ENCODE results near the gene MICALL1. TPM values are rescaled to one million over a fixed set of nuclear protein-coding genes. Genes with fewer than 3 reads are reported as not detected.

Gene MICALL1
- total RNA-seq, 1 donor from 2014 or later = 13.5 TPM

DNA sequence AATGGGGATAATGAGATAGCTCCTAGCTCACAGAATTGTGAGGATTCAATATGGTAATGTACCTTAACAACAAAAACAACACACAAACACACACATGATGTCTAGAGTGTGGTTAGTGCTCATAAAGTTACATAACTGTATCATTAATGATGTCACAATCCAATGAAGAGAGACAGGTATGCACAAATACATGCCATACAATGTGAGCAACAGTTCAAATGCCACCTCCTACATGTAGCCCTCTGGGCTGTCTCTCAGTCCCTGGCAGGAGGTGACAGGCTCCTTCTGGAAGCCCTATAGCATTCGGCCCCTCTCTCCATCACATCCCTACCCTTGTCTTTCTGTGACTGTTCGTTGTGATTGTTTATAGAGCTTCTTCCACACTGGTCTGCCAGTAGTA, 8.3 kb upstream of the MICALL1 start:
- no peak for ATAC-seq (ENCODE audit: poor library complexity)
- intact Hi-C loops (cut with DNase I) = no loop called here
- no peak for DNase-seq

DNA sequence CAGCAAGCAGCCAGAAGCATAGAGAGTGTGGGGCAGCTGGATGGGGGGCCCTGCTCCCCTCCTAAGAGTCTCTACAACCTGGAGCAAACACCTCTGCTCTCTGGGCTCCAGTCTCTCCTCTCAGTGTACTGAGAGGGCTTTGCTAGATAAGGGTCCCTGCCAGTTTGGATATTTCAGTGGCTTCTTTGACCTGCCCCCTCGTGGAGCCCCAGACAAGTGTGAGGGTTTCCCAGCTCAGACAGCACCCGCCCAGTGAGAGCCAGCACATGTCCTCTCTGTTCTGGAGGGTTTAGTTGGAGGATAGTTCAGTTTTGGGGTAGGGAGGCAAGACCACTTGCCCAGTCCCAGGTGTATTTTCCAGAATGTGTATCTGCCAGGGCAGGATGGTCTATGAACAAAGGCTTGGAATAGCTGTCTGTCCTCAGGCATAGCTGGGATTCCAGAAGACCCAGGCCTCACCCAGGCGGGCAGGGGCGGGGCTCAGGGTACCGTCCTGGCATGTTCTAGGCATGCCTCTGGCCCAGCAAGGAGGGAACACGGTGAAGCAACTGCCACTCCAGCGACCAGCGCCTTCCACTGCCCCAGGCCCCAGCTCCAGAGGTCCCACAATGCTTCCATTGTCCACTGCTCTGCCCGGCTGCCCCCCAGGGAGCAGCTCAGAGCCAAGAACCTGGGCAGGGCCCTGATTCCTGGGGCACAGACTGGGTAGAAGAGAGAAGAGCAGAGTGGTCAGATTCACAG, 7.5 kb upstream of the MICALL1 start:
- ATAC-seq (ENCODE audit: poor library complexity) (no peak), DNase-seq (no peak)
- intact Hi-C loops (cut with DNase I) = no loop called here

GRCh38 chr22:37904572-37905533, 1.2 kb upstream of the MICALL1 start:
- intact Hi-C loops (cut with DNase I) = no loop called here
- DNase-seq (no peak), ATAC-seq (ENCODE audit: poor library complexity) (peak; percentile 13)

GRCh38 chr22:37906364-37907008, 389 bp downstream of the MICALL1 start:
- intact Hi-C loops (cut with DNase I) = no loop called here
- DNase-seq = peak; percentile 58
- no peak for ATAC-seq (ENCODE audit: poor library complexity)

- no peak for DNase-seq
- ATAC-seq (ENCODE audit: poor library complexity) = no peak
- intact Hi-C loops (cut with DNase I) = no loop called here
Measured at GRCh38 chr22:37907036-37907954, 1.2 kb downstream of the MICALL1 start.

DNA sequence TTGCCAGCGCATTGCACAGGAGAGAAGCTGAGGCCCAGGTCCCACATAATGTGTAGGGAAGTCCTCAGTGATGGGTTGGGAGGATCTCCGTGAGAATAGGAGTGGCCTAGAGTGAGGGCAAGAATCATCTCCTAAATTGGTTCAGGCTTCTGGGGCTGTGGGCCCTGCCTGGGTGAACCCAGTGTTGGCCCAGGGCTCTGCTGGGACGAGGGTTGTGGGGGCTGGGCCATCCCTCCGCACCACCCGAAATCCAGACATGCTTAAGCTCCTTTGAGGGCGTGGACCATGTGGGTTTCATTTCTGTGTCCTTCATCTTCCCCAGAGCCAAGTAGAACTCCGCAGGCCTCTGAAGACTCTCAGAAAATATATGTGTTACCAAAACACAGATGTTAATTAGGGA, 3.7 kb downstream of the MICALL1 start:
- DNase-seq (no peak), ATAC-seq (ENCODE audit: poor library complexity) (no peak)
- intact Hi-C loops (cut with DNase I) = no loop called here

- ATAC-seq (ENCODE audit: poor library complexity) (no peak), DNase-seq (no peak)
- intact Hi-C loops (cut with DNase I) = no loop called here
Measured at GRCh38 chr22:37910890-37911672, 5.0 kb downstream of the MICALL1 start.

- ATAC-seq (ENCODE audit: poor library complexity) = no peak
- intact Hi-C loops (cut with DNase I) = no loop called here
- no peak for DNase-seq
Measured at GRCh38 chr22:37911697-37912096, 5.6 kb downstream of the MICALL1 start.

GRCh38 chr22:37912171-37912570, 6.1 kb downstream of the MICALL1 start:
- ATAC-seq (ENCODE audit: poor library complexity) = no peak
- intact Hi-C loops (cut with DNase I) = no loop called here

DNA sequence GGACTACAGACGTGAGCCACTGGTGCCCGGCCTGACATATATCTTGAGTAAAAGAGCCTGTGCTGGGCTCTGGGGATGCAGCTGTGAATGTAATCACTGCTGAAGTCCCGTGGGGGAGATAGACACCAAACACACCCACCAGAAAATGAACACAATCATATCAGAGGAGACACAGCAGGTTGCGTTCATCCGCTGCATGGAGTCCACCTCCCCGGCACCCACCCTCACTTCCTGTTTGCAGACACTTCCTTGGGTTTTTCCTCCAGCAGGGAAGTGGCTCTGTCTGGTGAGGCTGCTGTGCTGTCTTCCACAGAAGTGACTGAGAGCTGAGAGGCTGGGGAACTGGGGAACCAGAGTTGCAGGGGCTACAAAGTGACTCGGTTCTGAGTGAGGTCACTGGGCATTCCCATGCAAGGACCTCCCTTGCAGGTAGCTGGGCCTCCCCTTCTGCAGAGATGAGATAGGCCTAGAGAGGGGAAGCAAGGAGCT, 7.2 kb downstream of the MICALL1 start:
- ATAC-seq (ENCODE audit: poor library complexity) (peak; percentile 43), DNase-seq (no peak)
- intact Hi-C loops (cut with DNase I) = no loop called here

More at GRCh38 chr22:37912171-37912570, 6.1 kb downstream of the MICALL1 start:
- no peak for DNase-seq

DNA sequence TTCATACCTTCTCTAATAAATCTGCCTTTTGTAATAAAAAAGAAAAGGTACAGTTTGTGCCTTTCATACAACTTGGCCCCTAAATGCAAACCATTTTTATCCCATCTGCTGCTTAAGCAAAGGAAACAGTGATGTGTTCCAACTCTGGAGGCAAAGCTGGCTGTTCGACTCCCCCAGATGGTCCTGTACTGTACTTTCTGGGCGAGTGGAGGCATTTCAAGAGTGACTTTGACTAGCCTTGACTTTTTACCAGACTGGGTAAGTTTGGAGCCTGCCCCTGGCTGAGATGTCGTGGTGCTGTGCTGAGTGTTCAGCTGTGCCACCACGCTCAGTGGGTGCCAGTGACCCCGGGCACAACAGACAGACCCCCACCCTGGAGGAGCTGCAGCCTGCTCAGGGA, 10.2 kb downstream of the MICALL1 start:
- ATAC-seq (ENCODE audit: poor library complexity) (no peak), DNase-seq (no peak)
- intact Hi-C loops (cut with DNase I) = no loop called here

DNA sequence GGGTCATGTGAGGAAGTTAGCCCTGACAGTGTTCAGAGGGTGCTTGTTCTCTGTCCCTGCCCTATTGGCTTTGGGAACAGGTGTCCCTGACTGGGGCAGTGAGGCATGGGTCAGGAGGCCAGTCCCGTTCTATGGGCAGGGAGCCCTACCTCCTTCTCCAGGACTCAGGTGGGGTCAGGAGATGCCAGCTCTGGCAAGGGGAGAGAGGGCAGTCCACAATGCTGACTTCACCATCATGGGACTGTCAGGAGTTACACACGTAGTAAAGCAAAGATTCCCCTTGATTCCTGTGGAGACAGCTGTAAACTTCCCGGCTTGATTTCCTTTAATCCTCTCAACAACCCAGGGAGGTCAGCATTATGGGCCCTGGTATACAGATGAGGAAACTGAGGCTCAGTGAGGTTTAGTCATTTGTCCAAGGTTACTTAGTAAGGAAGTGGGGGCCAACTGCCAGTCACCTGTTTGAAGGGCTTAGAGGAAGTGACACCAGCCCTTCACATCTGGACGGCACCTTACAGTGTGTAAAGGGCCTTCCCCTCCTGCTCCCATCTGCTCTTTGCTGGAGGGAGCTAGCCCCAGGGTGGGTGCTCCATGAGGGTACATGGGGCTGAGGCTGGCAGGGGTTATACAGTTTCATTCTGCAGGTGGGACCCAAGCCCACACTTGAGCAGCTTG, 11.9 kb downstream of the MICALL1 start:
- intact Hi-C loops (cut with DNase I) = no loop called here
- no peak for DNase-seq
- ATAC-seq (ENCODE audit: poor library complexity) = no peak

DNA sequence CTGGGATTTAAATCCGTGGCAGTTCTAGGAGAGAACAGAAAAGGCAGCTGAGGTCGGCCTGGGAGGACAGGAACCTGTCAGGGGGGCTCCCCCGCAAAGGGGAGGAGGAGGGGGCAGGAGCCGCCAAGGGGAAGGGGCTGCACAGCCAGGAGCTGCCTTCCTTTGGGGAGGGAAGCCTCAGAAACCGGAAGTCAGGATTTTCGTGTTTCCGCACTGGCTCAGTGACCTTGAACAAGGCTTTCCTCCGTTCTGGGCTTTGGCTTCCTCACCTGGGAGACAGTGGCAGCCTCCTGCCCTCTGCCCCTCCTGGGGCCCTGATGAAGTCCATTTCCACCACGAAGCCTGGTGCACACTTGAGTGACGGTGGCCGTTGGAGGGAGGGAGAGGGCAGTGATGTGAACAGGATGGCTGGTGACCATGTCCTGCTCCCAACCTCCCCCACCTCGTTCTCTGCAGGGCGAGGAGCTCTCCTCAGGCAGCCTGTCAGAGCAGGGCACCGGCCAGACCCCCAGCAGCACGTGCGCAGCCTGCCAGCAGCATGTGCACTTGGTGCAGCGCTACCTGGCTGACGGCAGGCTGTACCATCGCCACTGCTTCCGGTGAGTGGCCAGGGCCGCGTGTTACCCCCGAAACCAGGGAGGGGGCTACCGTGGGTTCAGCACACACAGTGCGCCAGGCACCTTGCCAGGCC, 12.6 kb downstream of the MICALL1 start:
- intact Hi-C loops (cut with DNase I) = no loop called here
- ATAC-seq (ENCODE audit: poor library complexity) = no peak
- no peak for DNase-seq

DNA sequence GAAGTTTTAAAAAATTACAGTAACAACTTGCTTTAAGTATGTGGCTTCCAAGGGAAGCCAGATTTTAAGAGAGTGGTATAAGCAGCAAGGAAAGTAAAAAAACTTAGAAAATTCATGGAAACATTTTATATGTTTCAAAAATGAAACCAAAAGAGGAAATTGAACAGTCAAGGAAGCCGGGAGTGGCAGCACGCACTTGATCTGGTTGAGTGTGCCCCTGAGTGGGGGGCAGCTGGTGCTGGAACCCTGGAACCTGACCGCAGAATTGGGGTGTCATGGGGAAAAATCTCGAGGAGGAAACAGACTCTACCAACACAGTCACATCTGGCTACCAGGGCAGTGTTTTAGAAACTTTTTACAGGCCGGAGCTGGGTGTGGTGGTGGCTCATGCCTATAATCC, 14.0 kb downstream of the MICALL1 start:
- ATAC-seq (ENCODE audit: poor library complexity) = no peak
- intact Hi-C loops (cut with DNase I) = no loop called here
- no peak for DNase-seq

DNA sequence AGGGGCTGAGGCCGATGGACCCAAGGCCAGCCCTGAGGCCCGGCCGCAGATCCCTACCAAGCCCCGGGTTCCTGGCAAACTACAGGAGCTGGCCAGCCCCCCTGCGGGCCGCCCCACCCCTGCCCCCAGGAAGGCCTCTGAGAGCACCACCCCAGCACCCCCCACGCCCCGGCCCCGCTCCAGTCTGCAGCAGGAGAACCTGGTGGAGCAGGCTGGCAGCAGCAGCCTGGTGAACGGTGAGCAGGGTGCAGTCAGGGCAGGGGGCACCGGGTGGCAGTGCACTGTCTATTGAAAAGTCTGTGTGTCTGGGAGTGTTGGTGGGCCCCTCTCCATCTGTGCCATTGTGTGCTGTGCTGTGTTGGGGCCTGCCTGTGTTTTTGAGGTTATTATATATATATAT, 16.1 kb downstream of the MICALL1 start:
- ATAC-seq (ENCODE audit: poor library complexity) (no peak), DNase-seq (no peak)
- intact Hi-C loops (cut with DNase I) = no loop called here

GRCh38 chr22:37923927-37924326, 17.8 kb downstream of the MICALL1 start:
- ATAC-seq (ENCODE audit: poor library complexity) (no peak), DNase-seq (no peak)
- intact Hi-C loops (cut with DNase I) = no loop called here

All from Right ventricle myocardium superior (tissue), 1 donor.